Activated T-cell treated with anti-CD3 and anti-CD28 coated beads, Interleukin-2, amount 50 U/mL, for 4 hours (primary cell): ENCODE results near the gene FBLN1. TPM values are rescaled to one million over a fixed set of nuclear protein-coding genes. Genes with fewer than 3 reads are reported as not detected.

Experiments
- ATAC-seq, 2 donors: fragments of 200-7000 bp; cut with Tn5 transposase; one replicate each; pipeline ENCODE4 v1.10.0; 2021
- DNase-seq: peaks from one replicate; pipeline ENCODE4 v3.0.0-alpha.2; 2020
- H3K27me3 Mint-ChIP-seq: one replicate; pipeline ENCODE4 v1.8.0; 2021; ENCODE audit warnings: low read depth, mixed read lengths
- H3K36me3 Mint-ChIP-seq: one replicate; pipeline ENCODE4 v1.8.0; 2022; ENCODE audit warnings: mixed read lengths; ENCODE audit not compliant: insufficient read depth
- H3K4me1 Mint-ChIP-seq: one replicate; pipeline ENCODE4 v1.8.0; 2021; ENCODE audit warnings: low read depth, mixed read lengths
- H3K4me3 Mint-ChIP-seq: one replicate; pipeline ENCODE4 v1.8.0; 2021; ENCODE audit warnings: mild to moderate bottlenecking, moderate library complexity, mixed read lengths
- H3K9me3 Mint-ChIP-seq: one replicate; pipeline ENCODE4 v1.8.0; 2021; ENCODE audit warnings: mixed read lengths
- total RNA-seq, 3 donors: library from RNA; stranded (reverse); gene quantifications; one replicate each; pipeline ENCODE4 v1.2.1, GENCODE V29; 2021

FBLN1 gene
- total RNA-seq, 3 donors from 2014 or later, result 0.43 to 0.69 (median 0.46) TPM

- DNase-seq (no peak), ATAC-seq (no peak)
- Mint-ChIP-seq H3K4me3 (no peak overlapping the region), H3K4me1 (peaks cover 8% of the 10 kb centered on the region), H3K27me3 (peaks cover 15% of the 10 kb centered on the region), H3K9me3 (peaks cover 3% of the 10 kb centered on the region), H3K36me3 (no peaks in the 10 kb centered on the region)
These were observed 76.0 kb downstream of the FBLN1 start for GRCh38 chr22:45578524-45579147.

- no peaks in the 10 kb centered on the region for H3K36me3 Mint-ChIP-seq
- H3K27me3 Mint-ChIP-seq, result peaks cover 15% of the 10 kb centered on the region
- DNase-seq (no peak), ATAC-seq (no peak)
- peaks cover 4% of the 10 kb centered on the region for H3K9me3 Mint-ChIP-seq
- H3K4me1 Mint-ChIP-seq, result peaks cover 9% of the 10 kb centered on the region
- no peak overlapping the region for H3K4me3 Mint-ChIP-seq
These were observed 76.6 kb downstream of the FBLN1 start for GRCh38 chr22:45579306-45579705.

GRCh38 chr22:45579806-45580725 lies 77.4 kb downstream of the FBLN1 start:
- DNase-seq, result no peak
- Mint-ChIP-seq H3K36me3 (no peaks in the 10 kb centered on the region), H3K27me3 (peaks cover 15% of the 10 kb centered on the region), H3K4me3 (no peak overlapping the region), H3K4me1 (peaks cover 9% of the 10 kb centered on the region), H3K9me3 (peaks cover 4% of the 10 kb centered on the region)
- ATAC-seq, result no peak

GRCh38 chr22:45580726-45581381 lies 78.2 kb downstream of the FBLN1 start:
- H3K27me3 Mint-ChIP-seq, result peaks cover 15% of the 10 kb centered on the region

GRCh38 chr22:45581549-45582080 lies 78.9 kb downstream of the FBLN1 start:
- Mint-ChIP-seq H3K27me3 (peaks cover 14% of the 10 kb centered on the region), H3K36me3 (no peaks in the 10 kb centered on the region)
- ATAC-seq, result no peak

More at GRCh38 chr22:45580726-45581381, 78.2 kb downstream of the FBLN1 start:
- Mint-ChIP-seq H3K9me3 (peaks cover 4% of the 10 kb centered on the region), H3K4me1 (peaks cover 9% of the 10 kb centered on the region), H3K4me3 (no peak overlapping the region), H3K36me3 (no peaks in the 10 kb centered on the region)
- no peak for DNase-seq
- ATAC-seq, result no peak

GRCh38 chr22:45582236-45582954 lies 79.7 kb downstream of the FBLN1 start:
- Mint-ChIP-seq H3K4me3 (no peak overlapping the region), H3K4me1 (peaks cover 9% of the 10 kb centered on the region), H3K27me3 (peaks cover 10% of the 10 kb centered on the region), H3K36me3 (no peaks in the 10 kb centered on the region), H3K9me3 (peaks cover 4% of the 10 kb centered on the region)
- DNase-seq, result no peak
- ATAC-seq, result no peak

More at GRCh38 chr22:45581549-45582080, 78.9 kb downstream of the FBLN1 start:
- no peak overlapping the region for H3K4me3 Mint-ChIP-seq
- H3K4me1 Mint-ChIP-seq, result peaks cover 9% of the 10 kb centered on the region
- DNase-seq, result no peak
- peaks cover 4% of the 10 kb centered on the region for H3K9me3 Mint-ChIP-seq

- H3K9me3 Mint-ChIP-seq, result peaks cover 4% of the 10 kb centered on the region
- no peak overlapping the region for H3K4me3 Mint-ChIP-seq
- ATAC-seq, result no peak
- H3K27me3 Mint-ChIP-seq, result peaks cover 9% of the 10 kb centered on the region
- DNase-seq, result no peak
- H3K4me1 Mint-ChIP-seq, result peaks cover 9% of the 10 kb centered on the region
- H3K36me3 Mint-ChIP-seq, result no peaks in the 10 kb centered on the region
These were observed 80.3 kb downstream of the FBLN1 start for GRCh38 chr22:45582955-45583320.

- peaks cover 9% of the 10 kb centered on the region for H3K27me3 Mint-ChIP-seq
- no peak for ATAC-seq
- peaks cover 4% of the 10 kb centered on the region for H3K9me3 Mint-ChIP-seq
- no peak for DNase-seq
- peaks cover 9% of the 10 kb centered on the region for H3K4me1 Mint-ChIP-seq
- no peak overlapping the region for H3K4me3 Mint-ChIP-seq
- H3K36me3 Mint-ChIP-seq, result no peaks in the 10 kb centered on the region
These were observed 80.8 kb downstream of the FBLN1 start for GRCh38 chr22:45583504-45583903.

- ATAC-seq (no peak), DNase-seq (no peak)
- peaks cover 9% of the 10 kb centered on the region for H3K27me3 Mint-ChIP-seq
- peaks cover 4% of the 10 kb centered on the region for H3K9me3 Mint-ChIP-seq
- H3K36me3 Mint-ChIP-seq, result no peaks in the 10 kb centered on the region
- H3K4me1 Mint-ChIP-seq, result peaks cover 9% of the 10 kb centered on the region
- no peak overlapping the region for H3K4me3 Mint-ChIP-seq
These were observed 81.5 kb downstream of the FBLN1 start for GRCh38 chr22:45584121-45584570.

- no peaks in the 10 kb centered on the region for H3K36me3 Mint-ChIP-seq
- H3K27me3 Mint-ChIP-seq, result peaks cover 10% of the 10 kb centered on the region
- no peak for DNase-seq
- peaks cover 9% of the 10 kb centered on the region for H3K4me1 Mint-ChIP-seq
- ATAC-seq, result no peak
- no peak overlapping the region for H3K4me3 Mint-ChIP-seq
- H3K9me3 Mint-ChIP-seq, result peaks cover 4% of the 10 kb centered on the region
These were observed 82.1 kb downstream of the FBLN1 start for GRCh38 chr22:45584621-45585436.

- ATAC-seq, result no peak
- peaks cover 9% of the 10 kb centered on the region for H3K4me1 Mint-ChIP-seq
- H3K36me3 Mint-ChIP-seq, result no peaks in the 10 kb centered on the region
- H3K4me3 Mint-ChIP-seq, result no peak overlapping the region
- no peak for DNase-seq
- H3K27me3 Mint-ChIP-seq, result peaks cover 10% of the 10 kb centered on the region
- peaks cover 4% of the 10 kb centered on the region for H3K9me3 Mint-ChIP-seq
These were observed 82.7 kb downstream of the FBLN1 start for GRCh38 chr22:45585437-45585755.

- Mint-ChIP-seq H3K27me3 (peaks cover 12% of the 10 kb centered on the region), H3K4me1 (peaks cover 9% of the 10 kb centered on the region), H3K9me3 (peaks cover 4% of the 10 kb centered on the region), H3K4me3 (no peak overlapping the region), H3K36me3 (no peaks in the 10 kb centered on the region)
- ATAC-seq (no peak), DNase-seq (no peak)
These were observed 83.4 kb downstream of the FBLN1 start for GRCh38 chr22:45585946-45586540.
